DOHH2 (cell line): ENCODE results near the gene RBMS3.

Source experiments
- CTCF ChIP-seq: fragments of 200-600 bp; sonication (generic); IDR thresholded peaks from one replicate; pipeline ENCODE4 v1.5.1; 2014; ENCODE audit warnings: antibody characterized with exemption, mild to moderate bottlenecking, low read depth, low read length; ENCODE audit not compliant: poor library complexity, severe bottlenecking
- EZH2phosphoT487 ChIP-seq: fragments of 200-600 bp; sonication (generic); IDR thresholded peaks from 2 replicates; pipeline ENCODE4 v1.6.1; 2017; ENCODE audit warnings: borderline replicate concordance, mild to moderate bottlenecking, antibody characterized with exemption, low read length, moderate library complexity, mixed read lengths

GRCh38 chr3:29665688-29666087 lies 384.8 kb downstream of the RBMS3 start:
- TF ChIP-seq CTCF (no peak), EZH2phosphoT487 (no peak)
